GM19025 (cell line): ENCODE measurements around the gene MOBP.

Experiments used
- ATAC-seq: cut with Tn5 transposase; IDR thresholded peaks from one replicate; pipeline ENCODE4 v1.9.1; 2021; ENCODE audit warnings: mild to moderate bottlenecking, low read depth, moderate library complexity; ENCODE audit not compliant: unreplicated experiment

Gene MOBP

GRCh38 chr3:39531665-39532064 lies 64.2 kb downstream of the MOBP start:
- no peak for ATAC-seq

DNA sequence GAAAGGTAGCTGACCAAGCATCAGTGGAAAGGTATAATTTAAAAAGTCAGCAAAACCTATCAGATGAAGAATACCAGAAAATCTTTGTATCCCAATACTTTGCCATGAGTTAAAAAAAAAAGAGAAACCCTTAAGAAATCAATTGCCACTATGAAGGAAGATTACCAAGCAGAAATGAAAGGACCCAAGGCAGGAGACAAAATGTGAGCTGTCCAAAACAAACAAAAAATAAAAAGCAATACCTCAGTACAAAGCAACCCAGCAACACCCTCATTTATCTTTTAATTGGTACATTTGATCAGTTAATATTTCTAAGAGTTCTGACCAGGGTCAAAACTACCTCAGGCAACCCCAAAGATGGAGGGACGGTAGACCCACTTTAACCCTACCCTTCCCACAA lies 65.3 kb downstream of the MOBP start:
- no peak for ATAC-seq

- no peak for ATAC-seq
These were observed 65.7 kb downstream of the MOBP start for GRCh38 chr3:39533226-39533625.

DNA sequence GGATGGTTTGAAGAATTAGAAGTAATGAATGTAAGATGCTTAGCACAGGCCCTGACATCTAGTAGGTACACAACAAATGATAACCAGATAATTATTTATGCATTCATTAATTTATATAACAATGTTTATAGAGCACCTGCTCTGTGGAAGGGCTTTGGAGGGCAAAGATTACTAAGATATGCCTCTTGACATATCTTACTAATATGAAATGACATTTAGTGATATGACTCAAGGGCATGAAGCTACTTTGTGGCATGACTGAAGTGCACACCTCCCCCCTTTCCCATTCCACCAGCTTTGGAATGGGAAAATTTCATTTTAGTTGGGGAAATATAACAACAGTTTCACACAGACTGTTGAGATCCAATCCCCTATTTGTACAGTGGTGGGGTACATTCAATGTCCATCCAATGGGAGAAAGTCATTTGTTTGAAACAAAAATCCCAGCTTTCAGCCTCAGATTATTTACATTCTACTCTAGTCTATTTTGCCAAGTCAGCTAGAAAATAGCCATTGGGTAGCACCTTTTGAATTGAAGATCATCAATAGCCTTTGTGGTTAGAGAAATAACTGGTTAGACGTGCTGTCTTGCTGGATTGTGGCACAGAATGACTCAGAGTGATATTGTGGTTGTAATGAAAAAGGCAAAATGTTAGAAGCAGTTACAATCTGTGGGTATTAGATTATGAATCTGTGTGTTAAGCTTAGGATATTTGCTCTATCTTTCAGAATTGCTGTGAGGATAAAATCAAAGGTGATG lies 72.9 kb downstream of the MOBP start:
- no peak for ATAC-seq

DNA sequence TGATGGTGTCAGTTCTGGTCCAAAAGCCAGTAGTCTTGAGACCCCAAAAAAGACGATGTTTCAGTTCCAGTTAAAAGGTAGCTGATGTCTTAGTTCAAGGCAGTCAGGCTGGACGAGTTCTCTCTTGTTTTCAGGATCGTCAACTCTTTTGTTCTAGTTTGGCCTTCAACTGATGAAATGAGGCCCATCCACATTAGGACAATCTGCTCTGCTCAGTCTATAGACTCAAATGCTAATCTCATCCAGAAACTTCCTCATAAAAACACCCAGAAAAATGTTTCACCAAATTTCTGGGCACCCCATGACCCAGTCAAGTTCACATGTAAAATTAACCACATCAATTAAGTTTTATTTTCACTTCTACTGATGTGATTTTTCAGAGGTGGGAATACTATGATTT lies 74.0 kb downstream of the MOBP start:
- no peak for ATAC-seq

GRCh38 chr3:39541917-39542329 lies 74.4 kb downstream of the MOBP start:
- ATAC-seq, result no peak

GRCh38 chr3:39542588-39542988 lies 75.1 kb downstream of the MOBP start:
- ATAC-seq, result no peak

DNA sequence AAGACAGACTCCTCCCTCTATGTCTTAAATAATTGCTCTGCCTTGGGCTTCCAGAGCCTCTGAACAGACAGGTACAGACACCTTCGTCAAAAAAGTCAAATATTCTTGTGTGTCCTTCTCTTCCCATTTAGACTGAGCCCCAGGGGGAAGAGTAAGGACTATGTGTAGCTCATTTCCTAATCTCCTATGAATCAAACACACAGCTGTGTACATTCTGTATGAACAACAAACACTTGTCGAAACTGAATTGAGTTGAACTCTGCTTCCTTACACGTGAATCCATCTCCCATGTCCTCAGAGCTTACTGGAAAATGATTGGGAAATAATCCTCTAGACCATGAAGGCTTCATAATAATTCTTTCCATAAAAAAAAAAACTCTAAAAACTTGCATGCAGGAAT lies 80.8 kb downstream of the MOBP start:
- ATAC-seq, result no peak

- no peak for ATAC-seq
These were observed 83.0 kb downstream of the MOBP start for GRCh38 chr3:39550354-39551051.
